CD14-positive monocyte (primary cell): ENCODE data around the gene KCTD5. TPM values are rescaled to one million over a fixed set of nuclear protein-coding genes. Genes with fewer than 3 reads are reported as not detected.

Source experiments
- DNase-seq, 3 donors: peaks; one replicate each; pipeline ENCODE4 v3.0.0-alpha.2; 2011 to 2022
- H2AFZ ChIP-seq: 2 replicates; pipeline ENCODE4 v1.6.0; 2012; ENCODE audit warnings: mild to moderate bottlenecking, low read depth, low read length, inconsistent platforms; ENCODE audit not compliant: insufficient read depth, poor library complexity, severe bottlenecking
- H3K27ac ChIP-seq, 2 donors: 1 replicate in 1 of 2; 2 replicates in 1 of 2; pipeline ENCODE4 v1.5.1; 2012 to 2013; ENCODE audit warnings: low read length in 2 of 2, control low read depth in 1 of 2, inconsistent platforms in 1 of 2, low read depth in 1 of 2, mild to moderate bottlenecking in 1 of 2
- H3K27me3 ChIP-seq, 2 donors: one replicate each; pipeline versions ENCODE4 v1.6.0 to v1.6.1; 2011 to 2013; ENCODE audit warnings: low read length in 2 of 2; ENCODE audit not compliant: control insufficient read depth in 2 of 2, insufficient read depth in 2 of 2
- H3K36me3 ChIP-seq, 2 donors: replicated peaks in 1 of 2; 1 replicate in 1 of 2; 2 replicates in 1 of 2; pipeline versions ENCODE4 v1.5.1 to v1.6.1; 2012 to 2013; ENCODE audit warnings: low read length in 2 of 2, control low read depth in 1 of 2, inconsistent platforms in 1 of 2, mild to moderate bottlenecking in 1 of 2; ENCODE audit not compliant: insufficient read depth in 2 of 2, control insufficient read depth in 1 of 2
- H3K4me1 ChIP-seq, 2 donors: 1 replicate in 1 of 2; 2 replicates in 1 of 2; pipeline versions ENCODE4 v1.5.1 to v1.6.1; 2012 to 2013; ENCODE audit warnings: low read length in 2 of 2, control low read depth in 1 of 2, inconsistent platforms in 1 of 2, mild to moderate bottlenecking in 1 of 2, moderate library complexity in 1 of 2; ENCODE audit not compliant: insufficient read depth in 2 of 2, control insufficient read depth in 1 of 2
- H3K4me2 ChIP-seq: replicated peaks from 2 replicates; pipeline ENCODE3; 2012; ENCODE audit warnings: low read length, moderate library complexity, mild to moderate bottlenecking; ENCODE audit not compliant: poor library complexity, severe bottlenecking; ENCODE audit errors: extremely low read depth
- H3K4me3 ChIP-seq, 3 experiments: fragments of 200-600 bp in 1 of 3; sonication (generic) in 1 of 3; replicated peaks in 1 of 3; 1 replicate in 2 of 3; 2 replicates in 1 of 3; pipeline ENCODE4 v1.5.1; 2011 to 2013; ENCODE audit warnings: low read length in 3 of 3, mild to moderate bottlenecking in 3 of 3, control low read depth in 2 of 3, low read depth in 2 of 3, inconsistent platforms in 1 of 3, moderate library complexity in 1 of 3
- H3K79me2 ChIP-seq: 2 replicates; pipeline ENCODE4 v1.6.0; 2012; ENCODE audit warnings: mild to moderate bottlenecking, control low read depth, inconsistent platforms, low read length, moderate library complexity; ENCODE audit not compliant: insufficient read depth
- H3K9ac ChIP-seq: 2 replicates; pipeline ENCODE4 v1.6.0; 2017; ENCODE audit warnings: low read length, mild to moderate bottlenecking; ENCODE audit not compliant: insufficient read depth, poor library complexity, severe bottlenecking
- H3K9me3 ChIP-seq, 2 donors: replicated peaks in 1 of 2; 1 replicate in 1 of 2; 2 replicates in 1 of 2; pipeline versions ENCODE4 v1.5.1 to v1.6.1; 2012 to 2013; ENCODE audit warnings: low read length in 2 of 2, control low read depth in 1 of 2; ENCODE audit not compliant: control insufficient read depth in 1 of 2, insufficient read depth in 1 of 2
- H4K20me1 ChIP-seq: 2 replicates; pipeline ENCODE4 v1.6.0; 2012; ENCODE audit warnings: mild to moderate bottlenecking, low read length, control low read depth, moderate library complexity; ENCODE audit not compliant: insufficient read depth
- H3K27ac Mint-ChIP-seq, 7 donors: one replicate each; pipeline ENCODE4 v1.8.0; 2020; ENCODE audit warnings: mild to moderate bottlenecking in 7 of 7, mixed read lengths in 7 of 7, moderate library complexity in 6 of 7, inconsistent platforms in 2 of 7
- H3K27me3 Mint-ChIP-seq, 3 donors: one replicate each; pipeline ENCODE4 v1.8.0; 2021 to 2022; ENCODE audit warnings: low read depth in 3 of 3, mild to moderate bottlenecking in 3 of 3, mixed read lengths in 3 of 3, moderate library complexity in 3 of 3, inconsistent platforms in 1 of 3
- H3K36me3 Mint-ChIP-seq, 2 donors: one replicate each; pipeline ENCODE4 v1.8.0; 2020; ENCODE audit warnings: mixed read lengths in 2 of 2, inconsistent platforms in 1 of 2, mild to moderate bottlenecking in 1 of 2
- H3K4me1 Mint-ChIP-seq: one replicate; pipeline ENCODE4 v1.8.0; 2020; ENCODE audit warnings: mild to moderate bottlenecking, mixed read lengths
- H3K4me3 Mint-ChIP-seq, 2 donors: one replicate each; pipeline ENCODE4 v1.8.0; 2020; ENCODE audit warnings: mild to moderate bottlenecking in 2 of 2, mixed read lengths in 2 of 2, moderate library complexity in 1 of 2
- H3K9me3 Mint-ChIP-seq, 7 donors: one replicate each; pipeline ENCODE4 v1.8.0; 2020 to 2022; ENCODE audit warnings: mixed read lengths in 7 of 7, mild to moderate bottlenecking in 6 of 7, moderate library complexity in 6 of 7, inconsistent platforms in 2 of 7
- CTCF ChIP-seq: fragments of 200-600 bp; IDR thresholded peaks from one replicate; pipeline ENCODE4 v1.8.0; 2022; ENCODE audit warnings: antibody characterized with exemption, mild to moderate bottlenecking
- WGBS: methylation state at CpG from one replicate; pipeline ENCODE4 v1.1.5; 2013; ENCODE audit warnings: missing lambda C conversion rate; ENCODE audit not compliant: insufficient coverage; 5-methylcytosine and 5-hydroxymethylcytosine counted together
- intact Hi-C, 2 donors: fragments of 100-400 bp; cut with micrococcal nuclease; formaldehyde crosslinking; loops; one replicate each; pipeline versions ENCODE4 v1.15.0 to v1.15.1; 2023
- polyA plus RNA-seq, 3 donors: library from polyadenylated mRNA; depleted of rRNA in 1 of 3; unstranded in 2 of 3; stranded (reverse) in 1 of 3; fragments of 300-500 nt in 2 of 3; fragments of >200 nt in 1 of 3; fragmentation: Illumina TruSeq in 2 of 3; gene quantifications; 1 replicate in 2 of 3; 2 replicates in 1 of 3; pipeline ENCODE4 v1.2.3, GENCODE V29; 2012 to 2021

Gene KCTD5
- polyA plus RNA-seq, 3 donors: 16.0 to 23.1 (median 21.0) TPM

DNA sequence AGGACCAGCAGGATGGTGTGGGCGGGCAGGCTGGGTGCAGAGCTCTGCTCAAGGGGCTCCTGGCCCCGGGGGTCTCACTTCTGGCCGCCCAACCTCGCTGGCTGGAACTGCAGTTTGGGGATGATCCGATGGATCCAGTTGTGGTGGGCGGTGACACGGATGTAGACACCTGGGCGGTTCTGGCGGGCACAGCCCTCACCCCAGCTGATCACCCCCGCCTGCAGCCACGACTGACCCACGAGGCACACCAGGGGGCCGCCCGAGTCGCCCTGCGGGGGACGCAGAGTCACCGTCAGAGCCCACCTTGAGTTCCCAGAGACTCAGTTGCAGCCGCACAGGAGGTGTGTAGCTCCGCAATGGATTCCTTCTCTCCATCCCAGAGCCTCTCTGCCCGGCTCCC lies 30.2 kb downstream of the KCTD5 start:
- no peak for TF ChIP-seq CTCF
- Mint-ChIP-seq H3K4me3 (no peak overlapping the region), H3K4me1 (no peaks in the 10 kb centered on the region), H3K27ac (no peak overlapping the region), H3K36me3 (peaks cover 12 to 19% of the 10 kb centered on the region in 2 donors), H3K27me3 (peaks cover 9 to 17% (median 13%) of the 10 kb centered on the region in 3 donors), H3K9me3 (peaks cover 0 to 4% (median 0%) of the 10 kb centered on the region in 7 donors)
- Histone ChIP-seq H3K9ac (no peak overlapping the region), H3K79me2 (no peaks in the 10 kb centered on the region), H3K9me3 (no peaks in the 10 kb centered on the region), H3K27ac (no peak overlapping the region), H4K20me1 (peaks cover 51% of the 10 kb centered on the region), H3K27me3 (peaks cover 0 to 2% of the 10 kb centered on the region in 2 donors), H2AFZ (no peak overlapping the region), H3K36me3 (peaks cover 20 to 29% of the 10 kb centered on the region in 2 donors), H3K4me2 (no peak overlapping the region), H3K4me1 (peaks cover 4 to 7% of the 10 kb centered on the region in 2 donors), H3K4me3 (no peak overlapping the region)
- intact Hi-C loops: no loop called here
- DNase-seq: no peak
- WGBS: 88% methylated on average over 19 of the region's 21 CpGs

- H3K27me3 Mint-ChIP-seq: peaks cover 9 to 19% (median 16%) of the 10 kb centered on the region in 3 donors
- no peak overlapping the region for H3K4me3 ChIP-seq
- TF ChIP-seq CTCF: no peak
- peaks cover 2 to 9% of the 10 kb centered on the region in 2 donors for H3K36me3 Mint-ChIP-seq
- H3K27ac ChIP-seq: no peak overlapping the region
- peaks cover 0 to 4% (median 0%) of the 10 kb centered on the region in 7 donors for H3K9me3 Mint-ChIP-seq
- H3K4me2 ChIP-seq: no peak overlapping the region
- peaks cover 10 to 19% of the 10 kb centered on the region in 2 donors for H3K36me3 ChIP-seq
- H3K4me1 ChIP-seq: peaks cover 4 to 7% of the 10 kb centered on the region in 2 donors
- H3K9ac ChIP-seq: no peak overlapping the region
- H4K20me1 ChIP-seq: peaks cover 41% of the 10 kb centered on the region
- no peak for DNase-seq
- peak overlapping the region in 1 of 7 donors; percentile 6 for H3K27ac Mint-ChIP-seq
- intact Hi-C loops: no loop called here
- H3K4me1 Mint-ChIP-seq: no peaks in the 10 kb centered on the region
- WGBS: 21% methylated on average over 13 of the region's 14 CpGs
- H3K4me3 Mint-ChIP-seq: no peak overlapping the region
- H3K79me2 ChIP-seq: no peaks in the 10 kb centered on the region
- no peak overlapping the region for H2AFZ ChIP-seq
- H3K9me3 ChIP-seq: no peaks in the 10 kb centered on the region
- peaks cover 0 to 2% of the 10 kb centered on the region in 2 donors for H3K27me3 ChIP-seq
These were observed 31.2 kb downstream of the KCTD5 start for GRCh38 chr16:2713523-2713922.
